K562 (cell line): Measurements from ENCODE around the gene HRC. TPM values are rescaled to one million over a fixed set of nuclear protein-coding genes. Genes with fewer than 3 reads are reported as not detected.

ENCODE experiments used
- ARHGAP35 ChIP-seq: fragments of 450-650 bp; IDR thresholded peaks from 2 replicates; pipeline ENCODE4 v1.6.1; 2018; ENCODE audit not compliant: partially characterized antibody
- BMI1 ChIP-seq: fragments of 150-350 bp; IDR thresholded peaks from 2 replicates; pipeline ENCODE4 v1.6.1; 2014; ENCODE audit warnings: low read length
- CAMTA2 ChIP-seq: fragments of 250-450 bp; sonication (Bioruptor Pico); conservative IDR thresholded peaks from 2 replicates; pipeline ENCODE4 v1.5.1; 2022
- CBX1 ChIP-seq: sonication (generic); IDR thresholded peaks from 2 replicates; pipeline ENCODE4 v1.6.1; 2016; ENCODE audit warnings: antibody characterized with exemption, low read depth, mild to moderate bottlenecking
- CEBPB ChIP-seq: fragments of 450-650 bp; IDR thresholded peaks from 2 replicates; pipeline ENCODE4 v1.6.1; 2016; ENCODE audit warnings: missing genetic modification characterization, missing compliant biosample characterization
- ELF1 ChIP-seq: fragments of 200-800 bp; sonication (Bioruptor generic); IDR thresholded peaks from 2 replicates; pipeline ENCODE4 v1.6.1; 2016; ENCODE audit warnings: missing genetic modification characterization, missing compliant biosample characterization
- ETV6 ChIP-seq, 3 experiments: fragments of 150-350 bp in 1 of 3; sonication (generic) in 1 of 3; formaldehyde crosslinking in 1 of 3; IDR thresholded peaks; 2 replicates each; pipeline versions ENCODE4 v1.6.1 to v1.8.0; 2014 to 2022; ENCODE audit warnings: borderline replicate concordance in 2 of 3, low read depth in 2 of 3, antibody characterized with exemption in 1 of 3, low read length in 1 of 3, mild to moderate bottlenecking in 1 of 3, missing genetic modification reagents in 1 of 3
- FOXK1 ChIP-seq: sonication (generic); formaldehyde crosslinking; IDR thresholded peaks from 2 replicates; pipeline ENCODE4 v1.8.0; 2022; ENCODE audit warnings: missing genetic modification reagents, mild to moderate bottlenecking, borderline replicate concordance
- FOXP1 ChIP-seq: sonication (generic); formaldehyde crosslinking; IDR thresholded peaks from 2 replicates; pipeline ENCODE4 v1.8.0; 2022; ENCODE audit warnings: mild to moderate bottlenecking, missing genetic modification reagents
- GTF2A2 ChIP-seq: IDR thresholded peaks from 2 replicates; pipeline ENCODE4 v1.6.1; 2016; ENCODE audit warnings: mild to moderate bottlenecking, missing genetic modification characterization, missing compliant biosample characterization
- HDAC1 ChIP-seq, 2 experiments: fragments of 450-650 bp; IDR thresholded peaks; 2 replicates each; pipeline ENCODE4 v1.6.1; 2016 to 2017; ENCODE audit warnings: inconsistent platforms in 1 of 2, mild to moderate bottlenecking in 1 of 2, moderate library complexity in 1 of 2
- HMGN3 ChIP-seq: IDR thresholded peaks from 2 replicates; pipeline ENCODE4 v1.6.1; 2011; ENCODE audit warnings: borderline replicate concordance, low read depth, mild to moderate bottlenecking, mixed read lengths, low read length; ENCODE audit not compliant: insufficient read length; ENCODE audit errors: extremely low read depth
- JUN ChIP-seq, 2 experiments: sonication (generic) in 1 of 2; formaldehyde crosslinking in 1 of 2; IDR thresholded peaks; 2 replicates each; pipeline versions ENCODE4 v1.6.1 to v1.8.0; 2012 to 2022; ENCODE audit warnings: borderline replicate concordance in 2 of 2, mild to moderate bottlenecking in 2 of 2, improper control_type of control experiment in 1 of 2, low read depth in 1 of 2, low read length in 1 of 2, missing genetic modification reagents in 1 of 2
- MEF2D ChIP-seq: conservative IDR thresholded peaks from 2 replicates; pipeline ENCODE4 v1.6.1; 2016; ENCODE audit warnings: low read depth, missing genetic modification characterization, missing compliant biosample characterization
- SETDB1 ChIP-seq: IDR thresholded peaks from one replicate; pipeline ENCODE4 v1.6.1; 2012; ENCODE audit warnings: low read length, control low read depth, inconsistent platforms
- SIX5 ChIP-seq, 2 experiments: IDR thresholded peaks; 2 replicates each; pipeline ENCODE4 v1.6.1; 2011; ENCODE audit warnings: low read length in 2 of 2, borderline replicate concordance in 1 of 2, low read depth in 1 of 2, mild to moderate bottlenecking in 1 of 2, moderate library complexity in 1 of 2; ENCODE audit not compliant: insufficient read depth in 1 of 2
- SP1 ChIP-seq: sonication (generic); formaldehyde crosslinking; IDR thresholded peaks from 2 replicates; pipeline ENCODE4 v1.8.1; 2022; ENCODE audit warnings: mild to moderate bottlenecking, missing genetic modification reagents
- SRSF3 ChIP-seq: fragments of 200-400 bp; formaldehyde crosslinking; IDR thresholded peaks from 2 replicates; pipeline ENCODE4 v1.6.1; 2016; ENCODE audit warnings: mild to moderate bottlenecking, low read length, moderate library complexity; ENCODE audit not compliant: insufficient read depth
- TSC22D4 ChIP-seq: fragments of 450-650 bp; IDR thresholded peaks from 2 replicates; pipeline ENCODE4 v1.6.1; 2016; ENCODE audit warnings: missing genetic modification characterization, missing biosample characterization, control low read depth
- ZNF232 ChIP-seq: sonication (generic); formaldehyde crosslinking; IDR thresholded peaks from 2 replicates; pipeline ENCODE4 v1.8.0; 2022; ENCODE audit warnings: mild to moderate bottlenecking, missing genetic modification reagents
- ZNF384 ChIP-seq: IDR thresholded peaks from 2 replicates; pipeline ENCODE4 v1.6.1; 2012; ENCODE audit warnings: low read depth, low read length, improper control_type of control experiment
- ZNF561 ChIP-seq: fragments of 450-650 bp; formaldehyde crosslinking; conservative IDR thresholded peaks from 2 replicates; pipeline ENCODE4 v1.4.0; 2020; ENCODE audit warnings: mild to moderate bottlenecking, moderate library complexity
- ZNF764 ChIP-seq: fragments of 250-450 bp; sonication (Bioruptor Pico); IDR thresholded peaks from 2 replicates; pipeline ENCODE4 v1.4.0; 2020; ENCODE audit warnings: low read depth, mild to moderate bottlenecking, moderate library complexity
- polyA plus RNA-seq, 8 experiments: library from polyadenylated mRNA; depleted of rRNA in 4 of 8; stranded (reverse) in 5 of 8; unstranded in 3 of 8; fragments of >200 nt; fragmentation: Nextera tagmentation in 2 of 8; fragmentation: Illumina TruSeq in 1 of 8; extraction: Ambion mirVana in 2 of 8; extraction: Trizol in 1 of 8; gene quantifications; 2 replicates each; pipeline versions ENCODE4 v1.2.1 to v1.2.3, GENCODE V29; 2011 to 2014; ENCODE audit warnings: inconsistent platforms in 1 of 8, missing spikeins in 1 of 8
- total RNA-seq, 7 experiments: library from RNA; depleted of rRNA in 6 of 7; stranded (reverse); fragments of >200 nt in 6 of 7; fragmentation: Illumina TruSeq in 2 of 7; extraction: Trizol in 2 of 7; gene quantifications; 2 replicates each; pipeline versions ENCODE4 v1.2.1 to v1.2.3, GENCODE V29; 2011 to 2021; ENCODE audit warnings: low replicate concordance in 1 of 7
- TF ChIP-seq, protein P1 (sequence below): sonication (generic); formaldehyde crosslinking; IDR thresholded peaks from 2 replicates; pipeline ENCODE4 v1.8.1; 2022; ENCODE audit warnings: missing genetic modification reagents
- TF ChIP-seq, protein P2 (sequence below): fragments of 450-650 bp; formaldehyde crosslinking; IDR thresholded peaks from 2 replicates; pipeline ENCODE4 v1.4.0; 2020; ENCODE audit warnings: mild to moderate bottlenecking, moderate library complexity

Gene HRC
- total and polyA plus RNA-seq, 9 of the 15 experiments (the other 6 are each of a cell fraction or from before 2014, with no cell fraction given), result 0.66 to 18.7 (median 13.1) TPM

DNA sequence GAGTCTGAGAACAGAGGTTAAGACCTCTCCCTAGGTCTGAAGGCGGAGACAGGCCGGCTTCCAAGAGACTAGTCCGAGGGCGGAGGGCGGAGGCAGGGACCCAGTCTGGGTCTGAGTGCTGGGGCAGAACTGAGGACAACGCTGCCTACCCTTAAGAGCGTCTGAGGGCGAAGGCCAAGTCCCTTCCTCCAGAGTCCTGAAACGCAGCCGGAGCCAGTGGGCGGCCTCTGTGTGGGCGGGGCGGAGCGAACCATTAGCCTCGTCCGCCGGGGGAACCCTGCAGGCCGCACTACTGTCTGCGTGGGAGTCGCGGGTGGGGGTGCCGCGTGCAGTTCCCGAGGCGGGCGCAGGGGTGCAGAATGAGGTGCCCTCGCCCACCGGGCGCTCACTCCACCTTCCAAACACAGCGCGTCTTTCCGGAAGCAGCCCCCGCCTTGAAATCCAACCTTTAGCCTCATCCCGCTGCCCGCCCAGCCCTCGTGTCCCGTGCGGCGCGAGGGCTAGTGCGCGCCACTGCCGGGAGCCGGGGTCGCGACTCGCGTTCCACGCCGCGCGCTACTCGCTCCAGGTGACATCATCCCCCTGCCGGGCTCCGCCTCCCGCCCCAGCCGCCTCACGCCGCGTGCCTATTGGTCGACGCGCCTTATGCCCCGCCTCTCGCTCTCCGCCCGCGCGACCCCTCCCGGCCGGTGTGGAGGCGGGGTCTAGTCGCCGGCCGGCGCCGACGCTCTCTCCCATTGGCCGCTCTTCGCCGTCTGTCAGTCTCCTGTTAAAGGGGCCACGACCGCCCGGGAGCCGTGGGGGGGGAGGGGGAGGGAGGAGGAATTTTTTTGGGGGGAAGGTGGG, 36.4 kb downstream of the HRC start, which contains the start of gene C19orf73 (continued):
- TF ChIP-seq SETDB1 (no peak), ZNF764 (CRISPR knock-in tag) (no peak), FOXK1 (CRISPR knock-in tag) (no peak; the same call in 1 of the 2 replicates), HMGN3 (peak; percentile 87), ETV6 (IDR thresholded peaks at IDR 0.05; ENCODE audit: borderline replicate concordance in 1 of 2, low read depth in 2 of 2, low read length in 1 of 2) (no peak), ETV6 (CRISPR knock-in tag; IDR thresholded peaks at IDR 0.05; ENCODE audit: borderline replicate concordance) (no peak), ZNF561 (CRISPR knock-in tag) (no peak), MEF2D (tag) (no peak), BMI1 (no peak), SIX5 (IDR thresholded peaks at IDR 0.05; ENCODE audit: borderline replicate concordance in 1 of 2, insufficient read depth in 1 of 2, low read depth in 1 of 2, low read length in 2 of 2) (0 out of 4 replicates have a peak, but pooled peaks of 1 of the 2 experiments have one; percentile 30), JUN (IDR thresholded peaks at IDR 0.05; ENCODE audit: borderline replicate concordance, low read depth, low read length) (peak; percentile 91; the same call in 1 of the 2 replicates), JUN (CRISPR knock-in tag; IDR thresholded peaks at IDR 0.05; ENCODE audit: borderline replicate concordance) (peak; percentile 97), ZNF384 (no peak), GTF2A2 (no peak), ELF1 (tag) (peak; percentile 79), ARHGAP35 (no peak), SP1 (CRISPR knock-in tag) (peak; percentile 97), ZNF232 (CRISPR knock-in tag) (no peak), CBX1 (no peak; the same call in none of the 2 replicates), SRSF3 (no peak), CEBPB (tag) (no peak), TSC22D4 (tag) (no peak), CAMTA2 (CRISPR knock-in tag) (0 out of 2 replicates have a peak, but pooled peaks have one; percentile 38), HDAC1 (IDR thresholded peaks at IDR 0.05) (peak in 1 of 2 experiments; percentile 94; a peak in 2 of 4 replicates), FOXP1 (CRISPR knock-in tag) (no peak)
- TF ChIP-seq, protein P1, sequence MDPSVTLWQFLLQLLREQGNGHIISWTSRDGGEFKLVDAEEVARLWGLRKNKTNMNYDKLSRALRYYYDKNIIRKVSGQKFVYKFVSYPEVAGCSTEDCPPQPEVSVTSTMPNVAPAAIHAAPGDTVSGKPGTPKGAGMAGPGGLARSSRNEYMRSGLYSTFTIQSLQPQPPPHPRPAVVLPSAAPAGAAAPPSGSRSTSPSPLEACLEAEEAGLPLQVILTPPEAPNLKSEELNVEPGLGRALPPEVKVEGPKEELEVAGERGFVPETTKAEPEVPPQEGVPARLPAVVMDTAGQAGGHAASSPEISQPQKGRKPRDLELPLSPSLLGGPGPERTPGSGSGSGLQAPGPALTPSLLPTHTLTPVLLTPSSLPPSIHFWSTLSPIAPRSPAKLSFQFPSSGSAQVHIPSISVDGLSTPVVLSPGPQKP (CRISPR knock-in tag), result no peak
- TF ChIP-seq, protein P2, sequence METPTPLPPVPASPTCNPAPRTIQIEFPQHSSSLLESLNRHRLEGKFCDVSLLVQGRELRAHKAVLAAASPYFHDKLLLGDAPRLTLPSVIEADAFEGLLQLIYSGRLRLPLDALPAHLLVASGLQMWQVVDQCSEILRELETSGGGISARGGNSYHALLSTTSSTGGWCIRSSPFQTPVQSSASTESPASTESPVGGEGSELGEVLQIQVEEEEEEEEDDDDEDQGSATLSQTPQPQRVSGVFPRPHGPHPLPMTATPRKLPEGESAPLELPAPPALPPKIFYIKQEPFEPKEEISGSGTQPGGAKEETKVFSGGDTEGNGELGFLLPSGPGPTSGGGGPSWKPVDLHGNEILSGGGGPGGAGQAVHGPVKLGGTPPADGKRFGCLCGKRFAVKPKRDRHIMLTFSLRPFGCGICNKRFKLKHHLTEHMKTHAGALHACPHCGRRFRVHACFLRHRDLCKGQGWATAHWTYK, result peak; percentile 86
